HL-60/S4 (cell line): ENCODE measurements around the gene ANGPTL4.
"Not testable (repeated sequence)": the region's sequence is repeated elsewhere in the genome, so short reads cannot be mapped to it uniquely, and the experiment has no call there.

Source experiments
- in situ Hi-C: fragments of 300-500 bp; cut with MboI; formaldehyde crosslinking; loops from 2 replicates; pipeline ENCODE4 v1.14.3; 2022; ENCODE audit warnings: low sequenced_read_pairs

The ANGPTL4 gene

DNA sequence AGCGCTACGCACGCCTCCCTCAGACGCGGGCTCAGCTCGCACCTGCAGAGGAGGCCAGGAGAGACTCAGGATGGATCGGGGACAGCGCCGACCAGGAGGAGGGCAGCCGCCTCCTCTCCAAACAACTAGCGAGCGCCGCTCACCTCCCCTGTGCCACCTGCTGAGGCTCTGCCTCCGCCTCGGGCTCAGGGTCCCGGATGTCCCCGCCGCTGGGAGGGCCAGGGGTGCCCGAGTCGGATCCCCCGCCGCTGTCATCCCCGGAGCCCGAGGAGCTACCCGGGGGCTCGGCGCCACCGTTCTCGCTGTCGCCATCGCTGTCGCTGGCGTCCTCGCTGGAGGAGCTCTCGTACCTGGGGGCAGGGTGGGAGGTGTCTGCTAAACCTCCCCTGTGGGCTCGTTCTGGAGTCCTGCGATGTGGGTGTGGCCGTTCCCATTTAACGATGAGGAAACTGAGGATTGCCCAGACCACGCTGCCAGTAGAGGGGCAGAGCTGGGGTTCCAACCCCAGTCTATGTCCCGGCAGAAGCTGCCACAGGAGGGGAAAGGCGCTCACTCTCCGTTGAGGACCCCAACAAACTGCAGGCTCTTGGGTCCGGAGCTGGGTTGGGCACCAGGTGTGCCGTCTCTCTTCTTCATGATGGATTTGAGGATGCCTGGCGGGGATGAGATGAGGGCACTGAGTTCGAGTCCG, 30.0 kb upstream of the ANGPTL4 start:
- in situ Hi-C loops = no loop called here

DNA sequence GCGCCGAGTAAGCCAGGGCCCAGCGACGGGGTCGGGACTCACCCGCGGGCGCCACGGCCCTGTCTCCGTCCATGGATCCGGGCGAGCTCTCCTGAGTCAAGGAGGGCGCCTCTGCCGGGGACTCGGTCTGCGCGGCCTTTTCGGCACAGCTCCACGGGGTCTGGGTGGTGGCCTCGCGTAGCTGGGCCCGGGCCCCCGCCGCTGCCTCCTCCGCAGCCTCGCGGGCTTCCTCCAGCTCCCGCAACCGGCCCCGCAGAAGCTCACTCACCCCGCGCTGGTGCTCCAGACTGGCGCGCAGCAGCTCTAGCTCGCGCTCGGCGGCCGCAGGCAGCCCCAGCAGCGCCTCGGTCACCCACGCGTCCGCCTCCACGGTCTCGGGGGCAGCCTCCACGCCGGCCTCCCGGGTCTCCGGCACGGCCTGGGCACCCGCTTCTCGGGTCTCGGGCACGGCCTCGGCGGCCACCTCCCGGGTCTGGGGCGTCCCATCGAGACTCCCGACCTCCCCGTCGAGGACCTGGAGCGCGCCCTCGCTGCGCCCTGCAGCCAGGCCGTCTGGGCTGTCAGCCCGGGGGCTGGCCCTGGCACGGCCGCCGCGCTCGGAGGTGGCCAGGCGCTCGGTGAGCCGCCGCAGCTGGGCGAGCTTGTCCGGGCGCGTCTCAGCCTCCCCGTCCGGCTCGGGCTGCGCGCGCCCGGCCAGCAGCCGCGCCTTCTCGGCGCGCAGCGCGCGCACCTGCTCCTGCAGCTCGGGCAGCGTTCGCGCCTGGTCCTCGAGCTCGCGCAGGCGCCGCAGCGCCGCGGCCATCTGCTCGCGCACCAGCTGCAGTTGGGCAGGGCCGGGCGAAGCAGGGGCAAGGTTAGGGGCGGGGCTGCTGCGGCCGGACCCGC, 29.3 kb upstream of the ANGPTL4 start:
- in situ Hi-C loops = no loop called here

- in situ Hi-C loops = no loop called here
Observed at GRCh38 chr19:8335343-8336071, 28.4 kb upstream of the ANGPTL4 start.

DNA sequence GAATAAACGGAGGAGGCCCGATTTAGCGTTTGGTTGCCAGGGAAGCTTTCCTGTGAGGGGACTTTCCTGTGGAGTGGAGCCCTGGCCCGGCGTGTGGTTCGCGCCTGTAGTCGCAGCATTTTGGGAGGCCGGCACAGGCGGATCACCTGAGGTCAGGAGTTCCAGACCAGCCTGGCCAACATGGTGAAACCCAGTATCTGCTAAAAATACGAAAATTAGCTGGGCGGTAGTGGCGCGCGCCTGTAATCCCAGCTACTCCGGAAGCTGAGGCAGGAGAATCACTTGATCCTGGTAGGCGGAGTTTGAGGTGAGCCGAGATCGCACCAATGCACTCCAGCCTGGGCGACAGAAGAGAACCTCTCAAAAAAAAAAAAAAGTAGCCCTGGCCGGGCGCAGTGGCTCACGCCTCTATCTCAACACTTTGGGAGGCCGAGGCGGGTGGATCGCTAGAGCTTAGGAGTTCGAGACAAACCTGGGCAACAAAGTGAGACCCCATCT, 27.8 kb upstream of the ANGPTL4 start:
- in situ Hi-C loops = no loop called here

- in situ Hi-C loops = no loop called here
Observed at GRCh38 chr19:8336660-8337059, 27.3 kb upstream of the ANGPTL4 start.

- in situ Hi-C loops = no loop called here
Observed at GRCh38 chr19:8337728-8338127, 26.2 kb upstream of the ANGPTL4 start.

- in situ Hi-C loops = no loop called here
Observed at GRCh38 chr19:8338835-8339234, 25.1 kb upstream of the ANGPTL4 start.

DNA sequence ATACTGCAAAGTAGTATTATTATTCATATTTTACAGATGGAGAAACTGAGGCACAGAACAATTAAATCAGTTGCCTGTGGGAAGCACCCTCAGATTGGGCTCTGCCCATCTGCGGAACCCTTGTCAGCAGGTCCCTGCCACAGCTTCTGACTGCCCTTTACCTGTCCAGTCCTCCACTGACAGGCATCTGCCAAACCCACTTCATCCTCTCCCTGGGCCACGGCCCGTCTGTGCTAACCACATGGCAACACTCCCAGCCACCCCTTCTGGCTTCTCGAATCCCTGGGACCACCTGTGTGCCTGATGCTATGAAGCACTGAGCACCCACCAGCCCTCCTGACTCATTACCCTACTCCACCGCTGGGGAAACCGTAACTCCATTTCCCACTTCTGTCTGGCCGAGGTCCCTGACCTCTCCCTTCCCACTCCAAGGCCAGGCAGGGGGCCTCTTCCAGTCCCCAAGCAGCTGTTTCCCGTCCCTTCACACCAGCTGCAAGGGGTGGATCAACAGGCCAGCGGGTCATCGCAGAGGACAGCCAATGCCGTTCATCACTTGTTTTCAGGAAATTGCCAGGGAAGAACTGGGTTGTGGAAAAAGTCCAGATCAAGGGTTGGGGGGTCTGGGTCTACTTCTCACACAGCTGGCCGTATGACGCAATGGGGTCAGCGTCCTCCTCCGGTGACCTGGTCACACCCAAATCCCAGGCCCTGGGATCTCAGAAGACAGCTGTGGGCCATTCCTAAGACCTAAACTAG, 23.4 kb upstream of the ANGPTL4 start:
- in situ Hi-C loops = no loop called here

DNA sequence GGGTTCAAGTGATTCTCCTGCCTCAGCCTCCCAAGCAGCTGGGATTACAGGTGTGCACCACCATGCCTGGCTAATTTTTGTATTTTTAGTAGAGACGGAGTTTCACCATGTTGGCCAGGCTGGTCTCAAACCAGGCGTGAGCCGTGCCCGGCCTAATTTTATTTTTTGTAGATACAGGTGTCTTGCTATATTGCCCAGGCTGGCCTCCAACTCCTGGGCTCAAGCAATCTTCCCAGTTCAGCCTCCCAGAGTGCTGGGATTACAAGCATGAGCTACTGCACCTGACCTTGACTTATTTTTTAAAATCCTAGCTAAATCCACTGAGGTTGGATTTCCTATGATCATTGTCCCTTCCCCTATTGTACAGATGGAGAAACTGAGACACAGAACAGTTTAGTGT, 22.5 kb upstream of the ANGPTL4 start:
- in situ Hi-C loops = not testable (repeated sequence)

- in situ Hi-C loops = no loop called here
Observed at GRCh38 chr19:8342316-8342683, 21.7 kb upstream of the ANGPTL4 start.

GRCh38 chr19:8342684-8343482, 21.1 kb upstream of the ANGPTL4 start, which contains the start of gene KANK3:
Gene KANK3 (minus strand): TSS chr19:8343262. CDS start chr19:8337828, 5,434 bp downstream.
- in situ Hi-C loops = no loop called here

DNA sequence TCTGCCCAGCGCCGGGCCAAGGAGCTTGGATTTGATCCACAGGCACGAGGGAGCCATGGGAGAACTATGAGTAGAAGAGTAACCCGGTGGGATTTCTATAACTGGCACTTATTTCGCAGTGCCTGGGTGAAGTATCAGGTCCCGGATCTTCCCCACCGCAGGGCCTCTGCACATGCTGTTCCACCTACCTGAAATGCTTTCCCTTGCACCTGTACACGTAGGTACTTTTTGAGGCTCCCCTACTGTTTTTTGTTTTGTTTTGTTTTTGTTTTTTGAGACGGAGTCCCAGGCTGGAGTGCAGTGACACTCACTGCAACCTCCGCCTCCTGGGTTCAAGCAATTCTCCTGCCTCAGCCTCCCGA, 20.5 kb upstream of the ANGPTL4 start:
- in situ Hi-C loops = no loop called here

GRCh38 chr19:8349629-8350372, 14.2 kb upstream of the ANGPTL4 start:
- in situ Hi-C loops = loop anchor here (25.0 kb wide), 1 partner anchor 238 kb away; the partner anchor contains the start of gene MYO1F

DNA sequence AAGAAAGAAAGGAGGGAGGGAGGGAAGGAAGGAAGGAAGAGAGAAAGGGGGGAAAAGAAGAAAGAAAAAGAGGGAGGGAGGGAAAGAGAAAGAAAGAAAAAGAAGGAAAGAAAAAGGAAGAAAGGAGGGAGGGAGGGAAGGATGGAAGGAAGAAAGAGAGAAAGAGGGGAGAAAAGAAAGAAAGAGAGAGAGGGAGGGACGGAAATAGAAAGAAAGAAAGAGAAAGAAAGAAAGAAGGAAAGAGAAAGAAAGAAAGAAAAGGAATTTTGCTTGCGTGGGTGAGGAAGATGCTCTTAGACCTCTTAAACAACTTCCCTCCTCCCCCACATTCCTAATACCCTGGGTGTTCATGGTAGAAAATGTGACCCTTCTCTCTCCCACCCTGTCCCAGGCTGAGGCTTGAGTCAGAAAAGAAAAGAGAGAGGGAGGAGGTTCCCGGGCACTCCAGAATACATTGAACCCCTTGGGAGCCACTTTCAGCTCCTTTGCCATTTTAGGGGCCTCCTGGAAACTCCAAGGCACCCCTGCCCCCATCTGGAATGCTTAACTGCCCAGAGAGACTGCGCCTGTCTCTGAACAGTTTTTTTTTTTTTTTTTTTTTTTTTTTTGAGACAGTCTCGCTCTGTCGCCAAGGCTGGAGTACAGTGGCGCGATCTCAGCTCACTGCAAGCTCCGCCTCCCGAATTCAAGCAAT, 11.7 kb upstream of the ANGPTL4 start:
- in situ Hi-C loops = loop anchor here (25.0 kb wide), 1 partner anchor 235 kb away; the partner anchor contains the start of gene MYO1F

DNA sequence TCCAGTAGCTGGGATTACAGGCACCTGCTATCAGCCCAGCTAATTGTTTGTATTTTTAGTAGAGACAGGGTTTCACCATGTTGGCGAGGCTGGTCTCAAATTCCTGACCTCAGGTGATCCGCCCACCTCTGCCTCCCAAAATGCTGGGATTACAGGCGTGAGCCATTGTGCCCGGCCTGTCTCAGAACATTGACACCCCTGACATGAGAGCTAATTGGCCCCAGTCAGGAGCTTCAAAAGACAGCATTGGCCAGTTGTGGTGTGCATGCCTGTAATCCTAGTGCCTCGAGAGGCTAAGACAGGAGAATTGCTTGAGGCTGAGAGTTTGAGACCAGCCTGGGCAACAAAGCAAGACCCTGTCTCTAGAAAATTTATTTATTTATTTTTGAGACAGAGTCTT, 11.1 kb upstream of the ANGPTL4 start:
- in situ Hi-C loops = loop anchor here (25.0 kb wide), 1 partner anchor 234 kb away; the partner anchor contains the start of gene MYO1F

DNA sequence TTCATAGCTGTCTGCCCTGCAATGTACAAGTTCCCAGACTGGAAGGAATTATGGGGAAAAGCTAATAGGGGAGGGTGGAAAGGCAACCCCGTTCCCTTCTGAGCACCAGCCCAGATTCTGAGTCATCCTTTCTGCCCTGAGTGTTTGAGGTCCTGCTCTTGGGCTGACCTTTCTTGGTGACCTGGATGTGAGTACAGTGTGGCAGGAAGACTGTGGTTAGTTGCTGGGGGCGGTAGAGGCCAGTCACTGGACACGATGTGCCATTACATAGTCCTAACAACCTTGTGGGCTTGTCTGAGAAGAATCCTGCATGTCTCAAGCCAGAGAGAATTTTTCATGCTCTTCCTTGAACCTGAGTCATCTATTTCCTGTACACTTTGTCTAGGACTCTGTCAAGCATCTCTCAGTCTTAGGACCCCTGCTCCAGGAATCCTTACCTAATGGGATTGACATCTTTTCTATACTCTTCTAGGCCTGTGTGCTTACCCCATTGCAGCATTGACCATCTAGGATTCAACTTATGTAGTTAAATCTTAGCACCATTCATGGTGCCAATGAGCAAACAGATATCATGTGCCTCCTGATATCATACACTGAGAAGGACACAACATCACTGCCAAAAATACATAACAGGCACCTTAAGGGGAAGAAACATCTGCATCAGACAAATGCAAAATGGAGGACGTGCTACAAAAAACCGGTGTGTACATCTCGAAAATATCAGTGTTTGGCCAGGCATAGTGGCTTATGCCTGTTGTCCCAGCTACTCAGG, 8.1 kb upstream of the ANGPTL4 start:
- in situ Hi-C loops = loop anchor here (25.0 kb wide), 1 partner anchor 231 kb away; the partner anchor contains the start of gene MYO1F

DNA sequence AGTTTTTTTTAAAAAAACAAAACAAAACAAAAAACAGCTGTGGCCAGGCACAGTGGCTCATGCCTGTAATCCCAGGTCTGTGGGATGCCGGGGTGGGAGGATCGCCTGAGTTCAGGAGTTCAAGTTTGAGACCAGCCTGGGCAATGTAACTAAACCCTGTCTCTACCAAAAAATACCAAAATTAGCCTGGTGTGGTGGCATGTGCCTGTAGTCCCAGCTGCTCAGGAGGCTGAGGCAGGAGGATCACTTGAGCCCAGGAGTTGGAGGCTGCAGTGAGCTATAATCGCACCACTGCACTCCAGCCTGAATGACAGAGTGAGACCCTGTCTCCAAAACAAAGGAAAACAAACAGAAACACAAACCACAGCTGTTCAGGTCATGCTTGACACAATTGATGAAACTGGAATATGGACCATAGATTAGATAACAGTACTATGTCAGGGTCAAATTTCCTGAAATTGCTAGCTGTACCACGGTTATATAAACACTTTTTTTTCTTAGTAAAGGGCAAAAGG, 6.9 kb upstream of the ANGPTL4 start:
- in situ Hi-C loops = loop anchor here (25.0 kb wide), 1 partner anchor 230 kb away; the partner anchor contains the start of gene MYO1F
